Measurements from ENCODE around the gene MAGEC1. TPM values are rescaled to one million over a fixed set of nuclear protein-coding genes. Genes with fewer than 3 reads are reported as not detected.

The MAGEC1 gene
- total and polyA plus RNA-seq, 3 donors from 2014 or later, result 10.0 to 16.2 (median 10.1) TPM

- Histone ChIP-seq H3K4me3 (no peak overlapping the region), H3K4me1 (no peaks in the 10 kb centered on the region), H3K36me3 (ENCODE audit: low read depth, missing control alignments) (no peaks in the 10 kb centered on the region), H3K27me3 (no peaks in the 10 kb centered on the region), H3K9me3 (no peaks in the 10 kb centered on the region), H3K27ac (no peak overlapping the region)
- DNase-seq, result no peak
- 72 to 74% methylated on average over 6 of the region's 7 CpGs for WGBS, 2 donors
- intact Hi-C loops (cut with DNase I; ENCODE audit: low total_unique reads), result no loop called here
- TF ChIP-seq CTCF (IDR thresholded peaks at IDR 0.05) (no peak), POLR2A (IDR thresholded peaks at IDR 0.05) (no peak)
Observed at GRCh38 chrX:141894733-141895132, 9.0 kb upstream of the MAGEC1 start.

GRCh38 chrX:141897690-141898089, 6.0 kb upstream of the MAGEC1 start:
- no peak for DNase-seq
- no peaks in the 10 kb centered on the region for H3K36me3 ChIP-seq (ENCODE audit: low read depth, missing control alignments)
- no peaks in the 10 kb centered on the region for H3K27me3 ChIP-seq
- no peaks in the 10 kb centered on the region for H3K9me3 ChIP-seq
- TF ChIP-seq POLR2A (IDR thresholded peaks at IDR 0.05) (no peak), CTCF (IDR thresholded peaks at IDR 0.05) (no peak)
- H3K4me1 ChIP-seq, result no peaks in the 10 kb centered on the region
- intact Hi-C loops (cut with DNase I; ENCODE audit: low total_unique reads), result no loop called here
- WGBS, 2 donors, result 92 to 94% methylated on average over 2 of the region's 2 CpGs
- H3K27ac ChIP-seq, result no peak overlapping the region
- no peak overlapping the region for H3K4me3 ChIP-seq

- intact Hi-C loops (cut with DNase I; ENCODE audit: low total_unique reads), result no loop called here
- no peak for DNase-seq
- Histone ChIP-seq H3K9me3 (no peaks in the 10 kb centered on the region), H3K4me3 (no peak overlapping the region), H3K4me1 (no peaks in the 10 kb centered on the region), H3K27ac (no peak overlapping the region), H3K36me3 (ENCODE audit: low read depth, missing control alignments) (no peaks in the 10 kb centered on the region), H3K27me3 (no peaks in the 10 kb centered on the region)
- WGBS, 2 donors, result 57 to 90% methylated on average over 4 of the region's 4 CpGs
- TF ChIP-seq CTCF (IDR thresholded peaks at IDR 0.05) (no peak), POLR2A (IDR thresholded peaks at IDR 0.05) (no peak)
Observed at GRCh38 chrX:141902366-141902765, 1.3 kb upstream of the MAGEC1 start.

GRCh38 chrX:141904262-141904661, 568 bp downstream of the MAGEC1 start:
- no peak overlapping the region for H3K27ac ChIP-seq
- no peaks in the 10 kb centered on the region for H3K9me3 ChIP-seq
- no peak for TF ChIP-seq CTCF (IDR thresholded peaks at IDR 0.05)
- no peak for TF ChIP-seq POLR2A (IDR thresholded peaks at IDR 0.05)
- no peak for DNase-seq
- H3K4me3 ChIP-seq, result peak overlapping the region in 1 of 2 donors; percentile 20
- no peaks in the 10 kb centered on the region for H3K36me3 ChIP-seq (ENCODE audit: low read depth, missing control alignments)
- intact Hi-C loops (cut with DNase I; ENCODE audit: low total_unique reads), result no loop called here
- 33 to 69% methylated on average over 1 to 5 of the region's 6 CpGs for WGBS, 2 donors
- no peaks in the 10 kb centered on the region for H3K4me1 ChIP-seq
- no peaks in the 10 kb centered on the region for H3K27me3 ChIP-seq

- no peaks in the 10 kb centered on the region for H3K27me3 ChIP-seq
- H3K4me3 ChIP-seq, result no peak overlapping the region
- DNase-seq, result no peak
- TF ChIP-seq CTCF (IDR thresholded peaks at IDR 0.05) (no peak), POLR2A (IDR thresholded peaks at IDR 0.05) (no peak)
- no peaks in the 10 kb centered on the region for H3K4me1 ChIP-seq
- H3K36me3 ChIP-seq (ENCODE audit: low read depth, missing control alignments), result no peaks in the 10 kb centered on the region
- intact Hi-C loops (cut with DNase I; ENCODE audit: low total_unique reads), result no loop called here
- no peak overlapping the region for H3K27ac ChIP-seq
- H3K9me3 ChIP-seq, result no peaks in the 10 kb centered on the region
- WGBS, 2 donors, result 81 to 90% methylated on average over 2 to 3 of the region's 3 CpGs
Observed at GRCh38 chrX:141917801-141918200, 14.1 kb downstream of the MAGEC1 start.
